GM12878 (cell line): Measurements from ENCODE around the gene MYOZ2. TPM values are rescaled to one million over a fixed set of nuclear protein-coding genes. Genes with fewer than 3 reads are reported as not detected.

Experiments
- ATAC-seq: fragments of 200-7000 bp; cut with Tn5 transposase; 3 replicates; pipeline ENCODE4 v1.9.1; 2020; ENCODE audit warnings: mild to moderate bottlenecking, moderate library complexity
- BruUV-seq: library from RNA; stranded (reverse); fragments of 400-500 nt; replicated peaks from 2 replicates; lab custom pipeline; 2021; lab: Mats Ljungman, UMichigan
- CTCF ChIA-PET: fragments of 300-600 bp; sonication (Branson Sonifier 250); formaldehyde crosslinking; extraction: SDS; loops from one replicate; lab custom pipeline; 2021; ENCODE audit warnings: inconsistent platforms; lab: Yijun Ruan, JAX
- POLR2A ChIA-PET: fragments of 350-600 bp; formaldehyde crosslinking; extraction: SDS; loops from one replicate; lab custom pipeline; 2021; ENCODE audit warnings: inconsistent platforms; lab: Charles Lee
- RAD21 ChIA-PET: fragments of 300-600 bp; sonication (Branson Sonifier 250); formaldehyde crosslinking; loops from one replicate; lab custom pipeline; 2023; ENCODE audit warnings: antibody characterized with exemption; ENCODE audit not compliant: unreplicated experiment; lab: Charles Lee
- SMC1A ChIA-PET: fragments of 300-600 bp; sonication (Branson Sonifier 250); formaldehyde crosslinking; loops from one replicate; lab custom pipeline; 2023; ENCODE audit not compliant: unreplicated experiment, uncharacterized antibody; lab: Charles Lee
- DNase-seq: peaks from one replicate; pipeline ENCODE4 v3.0.0-alpha.2; 2011; ENCODE audit warnings: low read depth, low spot score
- FAIRE-seq: peaks from 3 replicates; lab custom pipeline; 2011; peaks lifted over from hg19 to GRCh38; lab: Jason Lieb, UNC
- H2AFZ ChIP-seq: 2 replicates; pipeline ENCODE4 v1.6.0; 2011; ENCODE audit warnings: low read depth, low read length, control low read depth; ENCODE audit not compliant: control insufficient read depth
- H3K27ac ChIP-seq: 2 replicates; pipeline ENCODE4 v1.5.1; 2011; ENCODE audit warnings: control low read depth; ENCODE audit not compliant: control insufficient read depth, insufficient read depth
- H3K27me3 ChIP-seq, 2 experiments: replicated peaks in 1 of 2; 2 replicates each; pipeline versions ENCODE4 v1.6.0 to v1.6.1; 2011; ENCODE audit warnings: low read length in 1 of 2; ENCODE audit not compliant: control insufficient read depth in 2 of 2, insufficient read depth in 2 of 2
- H3K36me3 ChIP-seq, 2 experiments: 2 replicates each; pipeline ENCODE4 v1.5.1; 2011; ENCODE audit warnings: low read length in 1 of 2; ENCODE audit not compliant: control insufficient read depth in 2 of 2, insufficient read depth in 2 of 2
- H3K4me1 ChIP-seq: 2 replicates; pipeline ENCODE4 v1.6.1; 2011; ENCODE audit warnings: mild to moderate bottlenecking, low read length, moderate library complexity, mixed read lengths; ENCODE audit not compliant: control insufficient read depth, insufficient read depth
- H3K4me2 ChIP-seq: 2 replicates; pipeline ENCODE4 v1.6.0; 2011; ENCODE audit warnings: control low read depth; ENCODE audit not compliant: control insufficient read depth, insufficient read depth
- H3K4me3 ChIP-seq: fragments of 200-600 bp; sonication (generic); 2 replicates; pipeline ENCODE4 v1.5.1; 2016
- H3K79me2 ChIP-seq: 2 replicates; pipeline ENCODE4 v1.6.0; 2011; ENCODE audit warnings: low read length; ENCODE audit not compliant: control insufficient read depth, insufficient read depth
- H3K9ac ChIP-seq: 2 replicates; pipeline ENCODE4 v1.8.0; 2011; ENCODE audit warnings: low read length, control low read depth, mixed read lengths; ENCODE audit not compliant: control insufficient read depth, insufficient read depth
- H3K9me3 ChIP-seq: replicated peaks from 3 replicates; pipeline ENCODE4 v1.5.1; 2011; ENCODE audit warnings: mild to moderate bottlenecking, low read length; ENCODE audit not compliant: control insufficient read depth, insufficient read depth
- H4K20me1 ChIP-seq: 2 replicates; pipeline ENCODE4 v1.6.0; 2011; ENCODE audit not compliant: control insufficient read depth, insufficient read depth
- BMI1 ChIP-seq: fragments of 450-650 bp; IDR thresholded peaks from 2 replicates; pipeline ENCODE4 v1.6.1; 2016; ENCODE audit warnings: mild to moderate bottlenecking, moderate library complexity, borderline replicate concordance
- CHD1 ChIP-seq: IDR thresholded peaks from 2 replicates; pipeline ENCODE4 v1.6.1; 2012; ENCODE audit warnings: low read depth, low read length, improper control_type of control experiment
- CHD4 ChIP-seq: fragments of 200-600 bp; sonication (generic); IDR thresholded peaks from 2 replicates; pipeline ENCODE4 v1.6.1; 2016; ENCODE audit warnings: mild to moderate bottlenecking
- EZH2 ChIP-seq: IDR thresholded peaks from 2 replicates; pipeline ENCODE4 v1.6.1; 2012; ENCODE audit warnings: low read depth, mild to moderate bottlenecking, control low read depth, inconsistent platforms, low read length, borderline replicate concordance; ENCODE audit not compliant: control insufficient read depth
- FOXM1 ChIP-seq: IDR thresholded peaks from 2 replicates; pipeline ENCODE4 v1.6.1; 2012; ENCODE audit warnings: low read depth, mild to moderate bottlenecking, inconsistent platforms, low read length, moderate library complexity
- KDM1A ChIP-seq: fragments of 200-600 bp; sonication (generic); IDR thresholded peaks from 2 replicates; pipeline ENCODE4 v1.6.1; 2016; ENCODE audit warnings: borderline replicate concordance
- MEF2B ChIP-seq: fragments of 450-650 bp; IDR thresholded peaks from 2 replicates; pipeline ENCODE4 v1.6.1; 2018; ENCODE audit warnings: mild to moderate bottlenecking, moderate library complexity; ENCODE audit not compliant: partially characterized antibody, poor library complexity, severe bottlenecking
- MYC ChIP-seq: IDR thresholded peaks from 2 replicates; pipeline ENCODE4 v1.6.1; 2011; ENCODE audit warnings: mild to moderate bottlenecking, low read length, moderate library complexity, inconsistent platforms; ENCODE audit not compliant: insufficient read depth, insufficient replicate concordance, insufficient read length, severe bottlenecking
- POLR2A ChIP-seq: IDR thresholded peaks from 2 replicates; pipeline ENCODE4 v1.6.1; 2011; ENCODE audit warnings: low read depth, mild to moderate bottlenecking, low read length
- RB1 ChIP-seq: fragments of 450-650 bp; formaldehyde crosslinking; IDR thresholded peaks from 2 replicates; pipeline ENCODE4 v1.6.1; 2017; ENCODE audit warnings: mild to moderate bottlenecking, borderline replicate concordance
- RELB ChIP-seq: fragments of 450-650 bp; IDR thresholded peaks from 2 replicates; pipeline ENCODE4 v1.6.1; 2017; ENCODE audit warnings: low read depth, mild to moderate bottlenecking, moderate library complexity
- RFX5 ChIP-seq: IDR thresholded peaks from 2 replicates; pipeline ENCODE4 v1.6.1; 2011; ENCODE audit warnings: low read depth, low read length, improper control_type of control experiment
- RUNX3 ChIP-seq: IDR thresholded peaks from 2 replicates; pipeline ENCODE4 v1.6.1; 2012; ENCODE audit warnings: low read length, inconsistent platforms
- SMAD1 ChIP-seq: fragments of 450-650 bp; IDR thresholded peaks from 2 replicates; pipeline ENCODE4 v1.6.1; 2018; ENCODE audit warnings: mild to moderate bottlenecking, low read depth; ENCODE audit not compliant: partially characterized antibody
- WRNIP1 ChIP-seq: IDR thresholded peaks from 2 replicates; pipeline ENCODE4 v1.6.1; 2011; ENCODE audit warnings: low read depth, low read length, improper control_type of control experiment, borderline replicate concordance
- ZBTB40 ChIP-seq: fragments of 450-650 bp; IDR thresholded peaks from 2 replicates; pipeline ENCODE4 v1.6.1; 2016; ENCODE audit warnings: mild to moderate bottlenecking, moderate library complexity, borderline replicate concordance
- ZNF274 ChIP-seq: IDR thresholded peaks from one replicate; pipeline ENCODE4 v1.8.0; 2011; ENCODE audit not compliant: insufficient read length, insufficient read depth
- WGBS: methylation state at CpG from one replicate; pipeline ENCODE4 v1.1.6; 2016; ENCODE audit warnings: low lambda C conversion rate; ENCODE audit not compliant: insufficient replicate concordance, insufficient coverage; ENCODE audit errors: missing lambda C conversion rate; 5-methylcytosine and 5-hydroxymethylcytosine counted together
- in situ Hi-C: fragments of 300-500 bp; cut with MboI; formaldehyde crosslinking; loops from 9 replicates; pipeline ENCODE4 v1.14.3; 2018; ENCODE audit warnings: mixed read lengths
- intact Hi-C: fragments of 100-400 bp; cut with micrococcal nuclease; formaldehyde crosslinking; loops from one replicate; pipeline ENCODE4 v1.14.2; 2022; ENCODE audit not compliant: unreplicated experiment
- polyA plus RNA-seq, 11 experiments: library from polyadenylated mRNA; depleted of rRNA in 4 of 11; unstranded in 6 of 11; stranded (reverse) in 5 of 11; fragments of >200 nt; fragmentation: Nextera tagmentation in 4 of 11; fragmentation: Illumina TruSeq in 1 of 11; extraction: Ambion mirVana in 4 of 11; extraction: Trizol in 1 of 11; gene quantifications; 1 replicate in 1 of 11; 2 replicates in 10 of 11; pipeline versions ENCODE4 v1.2.1 to v1.2.3, GENCODE V29; 2011 to 2016; ENCODE audit warnings: inconsistent platforms in 2 of 11, missing spikeins in 2 of 11, low read depth in 1 of 11
- total RNA-seq, 4 experiments: library from RNA; depleted of rRNA in 3 of 4; stranded (reverse); fragments of >200 nt in 3 of 4; fragmentation: Illumina TruSeq in 1 of 4; extraction: Trizol in 1 of 4; gene quantifications; 2 replicates each; pipeline versions ENCODE4 v1.2.1 to v1.2.3, GENCODE V29; 2013 to 2021

The MYOZ2 gene
- total and polyA plus RNA-seq, 10 of the 15 experiments (the other 5 are each of a cell fraction or from before 2014, with no cell fraction given) = not detected

- TF ChIP-seq RELB (no peak), ZBTB40 (no peak), POLR2A (no peak), SMAD1 (no peak), WRNIP1 (no peak), CHD1 (no peak), BMI1 (no peak), EZH2 (no peak), ZNF274 (no peak), RUNX3 (no peak), RB1 (no peak), MEF2B (no peak), FOXM1 (no peak), CHD4 (no peak), RFX5 (no peak), MYC (no peak), KDM1A (no peak)
- CTCF ChIA-PET = interaction anchor here (1.0 to 1.4 kb wide), 2 partner anchors 17 to 406 kb away, joined by 3 to 4 read pairs; no protein-coding TSS in a partner anchor
- Histone ChIP-seq H3K36me3 (no peaks in the 10 kb centered on the region), H3K27me3 (no peaks in the 10 kb centered on the region), H3K79me2 (no peaks in the 10 kb centered on the region), H3K4me1 (no peaks in the 10 kb centered on the region), H3K27ac (no peak overlapping the region), H3K9me3 (no peaks in the 10 kb centered on the region), H3K4me3 (no peak overlapping the region), H4K20me1 (no peaks in the 10 kb centered on the region), H3K4me2 (no peak overlapping the region), H2AFZ (no peak overlapping the region), H3K9ac (no peak overlapping the region)
- in situ Hi-C loops = no loop called here
- intact Hi-C loops = no loop called here
- POLR2A ChIA-PET = no interaction called here
- ATAC-seq (no peak), FAIRE-seq (no peak), DNase-seq (no peak)
- WGBS = 0% methylated on average over 3 of the region's 3 CpGs
- SMC1A ChIA-PET = interaction anchor here (0.6 kb wide), 1 partner anchor 76 kb away, joined by 3 read pairs; no protein-coding TSS in a partner anchor
- RAD21 ChIA-PET = no interaction called here
- BruUV-seq = no TSS peak
Measured at GRCh38 chr4:119087121-119087520, 48.5 kb upstream of the MYOZ2 start.
